HUDEP-2 (cell line): ENCODE measurements around the gene ANGPTL7.

Experiments used
- DNase-seq, 76 experiments: peaks; one replicate each; lab custom pipeline; 2025; ENCODE audit not compliant: unreplicated experiment in 76 of 76; lab: John Stamatoyannopoulos, UW

Gene ANGPTL7

GRCh38 chr1:11198851-11199594 is 9.9 kb downstream of the ANGPTL7 start:
- no peak for DNase-seq

GRCh38 chr1:11204396-11205190 is 15.4 kb downstream of the ANGPTL7 start:
- no peak for DNase-seq

- DNase-seq = no peak
Observed at GRCh38 chr1:11207898-11208611, 18.9 kb downstream of the ANGPTL7 start.

- DNase-seq = no peak
Observed at GRCh38 chr1:11211461-11211860, 22.3 kb downstream of the ANGPTL7 start.

GRCh38 chr1:11211925-11212587 is 22.9 kb downstream of the ANGPTL7 start:
- DNase-seq = no peak

GRCh38 chr1:11214698-11215380 is 25.7 kb downstream of the ANGPTL7 start:
- no peak for DNase-seq

- DNase-seq = no peak
Observed at GRCh38 chr1:11215381-11216005, 26.3 kb downstream of the ANGPTL7 start.

GRCh38 chr1:11216074-11216473 is 26.9 kb downstream of the ANGPTL7 start:
- no peak for DNase-seq

GRCh38 chr1:11227106-11228077 is 38.2 kb downstream of the ANGPTL7 start:
- DNase-seq = no peak

GRCh38 chr1:11229203-11229602 is 40.0 kb downstream of the ANGPTL7 start:
- no peak for DNase-seq

- no peak for DNase-seq
Observed at GRCh38 chr1:11233208-11233607, 44.1 kb downstream of the ANGPTL7 start.

GRCh38 chr1:11237356-11237755 is 48.2 kb downstream of the ANGPTL7 start:
- DNase-seq = no peak

GRCh38 chr1:11238311-11238710 is 49.2 kb downstream of the ANGPTL7 start:
- DNase-seq = no peak

GRCh38 chr1:11245248-11245647 is 56.1 kb downstream of the ANGPTL7 start:
- DNase-seq = no peak
